HG03442 (cell line): Measurements from ENCODE around the gene KLK14.

Source experiments
- ATAC-seq: cut with Tn5 transposase; IDR thresholded peaks from one replicate; pipeline ENCODE4 v1.9.1; 2021; ENCODE audit warnings: mild to moderate bottlenecking, moderate library complexity; ENCODE audit not compliant: unreplicated experiment

Gene KLK14

GRCh38 chr19:51055866-51056265 is 26.8 kb downstream of the KLK14 start:
- ATAC-seq: no peak

DNA sequence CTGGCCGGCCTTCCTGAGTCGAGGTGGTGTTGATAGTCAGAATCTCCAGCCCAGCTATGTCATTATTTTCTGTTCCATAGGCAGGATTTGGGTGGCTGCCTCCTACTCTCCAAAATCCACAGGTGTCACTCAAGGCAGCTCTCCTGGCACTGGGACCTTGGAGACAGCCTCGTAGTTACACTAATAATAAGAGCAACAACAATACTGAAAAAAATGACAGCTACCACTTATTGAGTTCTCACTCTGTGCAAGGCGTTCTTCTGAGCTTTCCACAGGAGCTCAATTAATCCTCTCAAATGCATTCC is 35.7 kb downstream of the KLK14 start:
- no peak for ATAC-seq

- no peak for ATAC-seq
Measured at GRCh38 chr19:51044327-51044726, 38.4 kb downstream of the KLK14 start.

- no peak for ATAC-seq
Measured at GRCh38 chr19:51043497-51043896, 39.2 kb downstream of the KLK14 start.

DNA sequence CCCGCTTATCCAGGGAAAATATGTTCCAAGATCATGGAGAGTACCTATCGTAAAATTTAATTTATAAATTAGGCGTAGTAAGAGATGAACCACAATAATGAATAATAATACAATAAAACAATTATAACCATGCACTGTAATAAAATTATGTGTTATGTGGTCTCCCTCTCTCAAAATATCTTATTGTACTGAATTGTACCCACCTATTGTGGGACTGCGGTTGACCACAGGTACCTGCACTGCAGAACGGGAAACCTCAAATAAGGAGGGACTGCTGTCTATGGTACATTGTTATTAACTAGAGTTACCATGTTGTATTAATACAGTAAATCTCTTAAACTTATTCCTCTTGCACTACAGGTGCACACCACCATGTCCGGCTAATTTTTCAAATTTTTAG is 42.5 kb downstream of the KLK14 start:
- no peak for ATAC-seq

DNA sequence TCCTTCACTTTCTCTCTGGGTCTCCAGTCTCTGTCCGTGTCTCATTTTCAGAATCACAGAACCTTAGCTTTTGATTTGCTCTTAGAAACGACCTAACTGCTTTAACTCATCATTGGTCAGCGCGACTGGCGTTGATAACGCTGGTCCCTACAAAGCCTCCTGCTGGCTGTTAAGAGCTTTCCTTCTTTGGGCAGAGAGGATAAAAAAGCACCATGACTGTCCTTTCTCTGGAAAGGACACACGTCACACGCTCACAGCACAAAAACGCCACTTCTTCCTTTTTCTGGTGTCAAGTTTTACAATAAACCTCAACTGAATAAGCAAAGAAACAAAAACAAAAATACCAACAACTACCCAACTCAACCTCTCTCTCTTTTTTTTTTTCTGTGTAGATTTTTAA is 46.2 kb downstream of the KLK14 start:
- no peak for ATAC-seq

- ATAC-seq: no peak
Measured at GRCh38 chr19:51034704-51035103, 48.0 kb downstream of the KLK14 start, which contains the start of gene KLK12. Gene KLK12 (minus strand): TSS chr19:51035002. CDS start chr19:51034621, 381 bp downstream.

- no peak for ATAC-seq
Measured at GRCh38 chr19:51031880-51032225, 50.8 kb downstream of the KLK14 start.

DNA sequence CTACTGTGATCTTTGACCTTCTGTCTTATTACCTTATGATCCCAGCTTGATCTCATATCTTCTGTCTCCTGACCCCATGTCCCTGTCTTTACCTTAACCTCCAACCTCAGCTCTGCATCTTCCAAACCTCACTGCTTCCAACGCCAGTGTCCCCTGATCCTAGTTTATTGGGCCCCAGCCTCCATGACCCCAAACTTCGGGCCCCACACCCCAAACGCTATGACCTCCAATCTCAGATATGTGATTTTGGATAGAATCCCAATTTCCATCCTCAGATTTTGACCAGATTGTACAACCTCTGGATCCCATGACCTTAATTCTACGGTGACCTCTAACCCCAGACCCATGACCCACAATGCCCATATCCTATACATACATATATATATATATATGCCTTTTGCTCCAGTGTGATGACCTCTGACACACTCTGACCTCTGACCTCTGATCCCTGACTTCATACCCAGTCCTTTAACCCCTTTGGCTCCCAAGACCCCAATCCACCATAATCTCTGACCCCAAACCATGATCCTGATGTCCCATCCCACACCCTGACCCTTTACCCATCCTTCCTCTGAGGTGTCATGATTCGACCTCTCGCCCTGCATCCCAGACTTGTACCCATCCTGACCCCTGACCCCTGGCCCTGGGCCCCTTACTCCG is 51.3 kb downstream of the KLK14 start:
- ATAC-seq: no peak

DNA sequence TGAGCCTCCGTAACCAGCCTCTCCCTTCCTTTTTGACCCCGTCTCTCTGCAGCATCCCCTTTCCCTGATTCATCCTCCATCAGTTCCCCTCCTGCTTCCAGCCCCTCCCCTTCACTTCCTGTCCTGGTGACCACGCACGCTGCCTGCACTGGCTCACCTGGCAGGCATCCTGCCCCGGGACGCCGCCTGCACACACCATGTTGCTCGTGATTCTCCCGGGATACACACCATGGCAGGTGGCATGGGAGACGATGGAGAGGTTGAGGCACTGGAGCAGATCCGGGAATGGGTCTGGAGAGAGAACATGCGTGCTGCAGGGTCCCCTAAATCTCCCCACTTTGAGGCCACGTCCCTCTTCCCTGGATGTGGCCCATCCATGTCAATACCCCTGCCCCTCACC is 52.1 kb downstream of the KLK14 start:
- no peak for ATAC-seq

DNA sequence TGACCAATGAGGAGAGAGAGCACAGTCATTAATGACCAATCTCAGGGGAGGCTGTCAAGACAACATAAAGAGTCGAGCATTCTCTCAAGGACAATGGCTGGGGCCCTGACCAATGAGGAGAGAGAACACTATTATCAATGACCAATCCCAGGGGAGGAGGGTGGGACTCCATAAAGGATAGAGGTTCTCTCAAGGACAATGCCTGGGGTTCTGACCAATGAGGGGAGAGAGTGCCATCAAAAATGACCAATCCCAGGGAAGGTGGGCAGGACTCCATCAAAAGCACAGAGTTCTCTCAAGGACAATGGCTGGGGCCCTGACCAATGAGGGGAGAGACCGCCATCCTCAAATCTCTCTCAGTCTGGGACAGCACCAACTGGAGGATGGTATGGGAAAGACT is 53.0 kb downstream of the KLK14 start:
- ATAC-seq: no peak
